ENCODE results near the gene STK35.

STK35 gene

GRCh38 chr20:2152317-2152716 is 50.7 kb downstream of the STK35 start:
- Histone ChIP-seq H3K27me3 (ENCODE audit: insufficient read depth, low read length) (no peaks in the 10 kb centered on the region), H3K9me2 (ENCODE audit: low read depth, low read length) (no peaks in the 10 kb centered on the region), H3K79me2 (ENCODE audit: insufficient read depth, low read length) (no peaks in the 10 kb centered on the region), H3K4me2 (ENCODE audit: low read length) (no peak overlapping the region), H3K4me1 (ENCODE audit: insufficient read depth, low read length, severe bottlenecking) (no peaks in the 10 kb centered on the region), H3K27ac (ENCODE audit: low read depth, low read length, poor library complexity, severe bottlenecking) (no peak overlapping the region), H3F3A (ENCODE audit: insufficient read depth, low read length) (no peaks in the 10 kb centered on the region), H3K9ac (ENCODE audit: low read length) (no peak overlapping the region), H3K36me3 (ENCODE audit: insufficient read depth, low read length) (no peaks in the 10 kb centered on the region), H4K20me1 (ENCODE audit: insufficient read depth, low read length) (no peaks in the 10 kb centered on the region), H3K4me3 (ENCODE audit: low read depth, low read length, poor library complexity, severe bottlenecking) (no peak overlapping the region), H2AFZ (ENCODE audit: low read length) (no peak overlapping the region), H3K9me3 (ENCODE audit: low read length) (no peaks in the 10 kb centered on the region)
- TF ChIP-seq EZH2 (IDR thresholded peaks at IDR 0.05; ENCODE audit: borderline replicate concordance, low read length) (no peak), CTCF (IDR thresholded peaks at IDR 0.05; ENCODE audit: low read length) (no peak)

- no peaks in the 10 kb centered on the region for H3F3A ChIP-seq (ENCODE audit: insufficient read depth, low read length)
- H3K9me2 ChIP-seq (ENCODE audit: low read depth, low read length), result no peaks in the 10 kb centered on the region
- no peak overlapping the region for H2AFZ ChIP-seq (ENCODE audit: low read length)
- no peak overlapping the region for H3K4me3 ChIP-seq (ENCODE audit: low read depth, low read length, poor library complexity, severe bottlenecking)
- H3K27me3 ChIP-seq (ENCODE audit: insufficient read depth, low read length), result no peaks in the 10 kb centered on the region
- no peaks in the 10 kb centered on the region for H3K36me3 ChIP-seq (ENCODE audit: insufficient read depth, low read length)
- no peak overlapping the region for H3K9ac ChIP-seq (ENCODE audit: low read length)
- H3K4me2 ChIP-seq (ENCODE audit: low read length), result no peak overlapping the region
- H3K27ac ChIP-seq (ENCODE audit: low read depth, low read length, poor library complexity, severe bottlenecking), result no peak overlapping the region
- no peaks in the 10 kb centered on the region for H4K20me1 ChIP-seq (ENCODE audit: insufficient read depth, low read length)
- TF ChIP-seq CTCF (IDR thresholded peaks at IDR 0.05; ENCODE audit: low read length) (no peak), EZH2 (IDR thresholded peaks at IDR 0.05; ENCODE audit: borderline replicate concordance, low read length) (no peak)
- no peaks in the 10 kb centered on the region for H3K9me3 ChIP-seq (ENCODE audit: low read length)
- no peaks in the 10 kb centered on the region for H3K4me1 ChIP-seq (ENCODE audit: insufficient read depth, low read length, severe bottlenecking)
- no peaks in the 10 kb centered on the region for H3K79me2 ChIP-seq (ENCODE audit: insufficient read depth, low read length)
Observed at GRCh38 chr20:2153326-2153725, 51.7 kb downstream of the STK35 start.

GRCh38 chr20:2156224-2156623 is 54.6 kb downstream of the STK35 start:
- Histone ChIP-seq H3K4me1 (ENCODE audit: insufficient read depth, low read length, severe bottlenecking) (no peaks in the 10 kb centered on the region), H3K27ac (ENCODE audit: low read depth, low read length, poor library complexity, severe bottlenecking) (no peak overlapping the region), H3F3A (ENCODE audit: insufficient read depth, low read length) (no peaks in the 10 kb centered on the region), H2AFZ (ENCODE audit: low read length) (no peak overlapping the region), H3K4me3 (ENCODE audit: low read depth, low read length, poor library complexity, severe bottlenecking) (no peak overlapping the region), H3K79me2 (ENCODE audit: insufficient read depth, low read length) (no peaks in the 10 kb centered on the region), H3K9me2 (ENCODE audit: low read depth, low read length) (no peaks in the 10 kb centered on the region), H3K9ac (ENCODE audit: low read length) (no peak overlapping the region), H4K20me1 (ENCODE audit: insufficient read depth, low read length) (no peaks in the 10 kb centered on the region; the same call in 1 of the 2 replicates), H3K36me3 (ENCODE audit: insufficient read depth, low read length) (no peaks in the 10 kb centered on the region), H3K27me3 (ENCODE audit: insufficient read depth, low read length) (no peaks in the 10 kb centered on the region), H3K9me3 (ENCODE audit: low read length) (no peaks in the 10 kb centered on the region), H3K4me2 (ENCODE audit: low read length) (no peak overlapping the region)
- TF ChIP-seq EZH2 (IDR thresholded peaks at IDR 0.05; ENCODE audit: borderline replicate concordance, low read length) (no peak), CTCF (IDR thresholded peaks at IDR 0.05; ENCODE audit: low read length) (no peak)

Data from OCI-LY1 (cell line).